NCI-H2196 treated with DMSO at 0.1 percent for 48 hours (cell line): ENCODE measurements around the gene HSPA6.
"Not testable (repeated sequence)": the region's sequence is repeated elsewhere in the genome, so short reads cannot be mapped to it uniquely, and the experiment has no call there.

Experiments
- DNase-seq: peaks from one replicate; lab custom pipeline; 2025; ENCODE audit not compliant: unreplicated experiment; lab: John Stamatoyannopoulos, UW

The HSPA6 gene

DNA sequence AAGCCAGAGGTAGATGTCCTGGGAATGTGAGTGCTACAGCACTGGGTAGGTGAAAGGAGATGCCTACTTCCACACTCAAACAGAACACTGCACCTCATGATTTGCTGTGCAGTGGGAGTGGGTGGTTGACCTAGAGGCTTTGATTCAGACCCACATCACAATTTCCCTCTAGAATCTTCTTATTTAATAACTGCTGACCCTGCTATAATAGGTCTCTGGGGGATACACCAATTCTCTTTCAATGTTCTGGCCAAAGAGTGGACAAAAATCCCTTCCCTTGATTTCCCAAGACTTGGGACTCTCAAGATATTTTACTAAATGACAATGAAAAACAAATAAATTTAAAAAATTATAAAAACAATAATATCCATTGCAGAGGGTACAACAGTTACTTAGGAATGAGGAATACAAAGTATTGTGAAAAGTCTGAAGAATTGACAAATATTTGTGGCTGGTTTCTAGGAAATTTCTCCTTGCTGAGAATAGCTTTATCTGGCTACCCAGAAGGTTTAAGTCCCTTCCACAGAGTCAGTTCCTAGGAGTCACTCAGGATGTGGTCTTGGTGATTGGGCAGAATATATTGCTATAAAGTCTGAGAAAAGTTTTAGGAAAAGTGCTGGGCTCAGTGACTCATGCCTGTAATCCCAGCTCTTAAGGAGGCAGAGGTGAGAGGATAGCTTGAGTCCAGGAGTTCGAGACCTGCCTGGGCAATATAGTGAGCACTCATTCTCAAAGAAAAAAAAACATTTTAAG is 21.5 kb upstream of the HSPA6 start:
- DNase-seq: no peak

DNA sequence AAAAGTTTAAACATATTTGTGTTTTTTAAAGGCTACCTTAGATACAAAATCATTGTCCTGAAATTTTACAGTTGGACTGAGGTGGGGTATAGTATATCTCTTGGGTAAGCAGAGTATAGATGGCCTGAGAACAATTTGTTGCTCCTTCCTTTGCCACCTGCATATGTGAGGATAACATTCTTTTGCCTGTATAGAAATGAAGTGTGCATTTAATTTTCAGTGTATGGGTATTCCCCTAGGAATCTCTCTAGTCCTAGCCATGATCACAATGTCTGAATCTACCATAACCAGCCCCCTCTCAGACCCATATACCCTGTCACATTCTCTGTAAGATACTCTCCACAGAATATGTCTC is 21.0 kb upstream of the HSPA6 start:
- DNase-seq: no peak

- no peak for DNase-seq
Measured at GRCh38 chr1:161505686-161506085, 18.7 kb upstream of the HSPA6 start.

GRCh38 chr1:161506336-161507223 is 17.8 kb upstream of the HSPA6 start:
- no peak for DNase-seq

GRCh38 chr1:161510477-161510876 is 13.9 kb upstream of the HSPA6 start:
- DNase-seq: no peak

DNA sequence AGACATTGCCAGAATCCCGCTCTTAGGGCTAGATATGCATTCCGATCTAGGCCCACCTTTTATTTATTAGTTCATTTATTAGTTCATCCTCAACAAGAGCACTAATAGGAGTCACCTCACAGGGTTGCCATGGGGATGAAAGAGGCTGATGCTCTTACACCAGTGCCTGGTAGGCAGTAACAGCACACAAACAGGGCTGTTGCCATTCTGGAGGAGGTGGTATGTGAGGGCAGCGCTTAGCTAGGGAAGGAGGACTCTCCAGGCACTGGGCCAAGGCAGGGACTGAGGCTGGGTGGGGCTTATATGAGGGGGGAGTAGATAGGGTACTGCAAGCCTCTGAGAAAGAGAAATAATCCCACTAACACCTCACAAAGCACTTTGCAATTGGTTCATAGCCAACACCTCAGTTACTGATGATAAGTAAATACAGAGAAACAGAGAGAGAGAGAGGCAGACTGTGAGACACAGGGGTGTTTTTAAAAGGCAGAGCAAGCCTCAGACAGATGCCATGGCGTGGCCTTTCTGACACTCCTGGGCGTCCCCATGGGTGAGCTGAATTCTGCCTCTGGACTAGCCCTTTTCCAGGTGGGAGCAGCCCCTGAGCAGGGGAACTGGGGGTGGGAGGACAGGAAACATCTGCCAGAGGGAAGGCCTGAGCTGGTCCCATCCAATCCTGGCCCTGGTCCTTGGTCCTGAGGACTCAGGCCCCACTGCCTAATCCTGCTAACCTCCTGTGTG is 13.2 kb upstream of the HSPA6 start:
- no peak for DNase-seq

DNA sequence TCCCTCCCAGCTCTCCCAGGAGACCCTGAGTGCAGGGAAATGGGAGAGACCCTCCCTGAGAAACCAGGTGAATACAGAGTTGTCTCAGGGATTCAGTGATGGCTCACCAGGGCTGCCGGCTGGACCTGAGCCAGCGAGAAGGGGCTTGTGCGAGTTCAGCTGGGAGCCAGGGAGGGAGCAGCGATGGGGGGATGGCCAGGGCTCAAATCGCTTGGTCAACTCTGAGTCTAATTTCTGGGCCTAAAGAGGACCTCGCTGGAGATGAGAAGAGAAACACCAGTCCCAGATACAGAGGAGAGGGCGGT is 12.6 kb upstream of the HSPA6 start:
- no peak for DNase-seq

DNA sequence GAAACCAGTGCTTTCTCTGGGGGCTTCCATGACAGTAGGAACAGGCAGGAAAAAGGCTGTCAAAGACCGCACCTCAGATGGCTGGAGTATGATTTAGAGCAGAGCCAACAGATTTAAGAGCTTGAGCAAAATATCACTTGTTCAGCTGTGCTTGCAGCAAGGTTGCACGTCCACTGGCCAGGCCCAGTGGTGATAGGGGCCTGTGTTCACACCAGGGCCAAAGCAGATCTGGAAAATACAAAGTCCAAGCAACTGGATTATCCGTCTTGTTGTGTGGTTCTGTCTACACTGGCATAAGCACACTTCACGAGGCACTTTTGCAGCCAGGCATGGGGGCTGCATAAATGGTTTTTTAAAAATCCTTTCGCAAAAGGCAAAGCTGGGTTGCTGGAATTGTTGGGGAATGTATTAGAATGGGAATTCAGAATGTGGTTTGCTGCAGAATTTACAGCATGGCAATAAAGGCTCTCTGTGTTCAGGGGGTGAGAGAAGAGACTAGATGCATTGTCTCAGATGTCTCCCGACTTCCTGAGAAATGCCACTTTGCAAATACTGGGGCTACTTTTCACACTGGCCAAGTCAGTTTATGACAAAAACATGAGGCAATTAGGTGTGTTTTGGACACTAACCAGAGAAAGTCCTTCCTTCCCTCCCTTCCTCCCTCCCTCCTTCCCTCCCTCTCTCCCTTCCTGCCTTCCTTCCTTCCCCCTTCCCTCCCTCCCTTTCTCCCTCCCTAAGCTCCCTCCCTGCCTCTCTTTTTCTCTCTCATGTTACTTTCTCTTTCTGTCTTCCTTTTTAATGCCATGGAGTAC is 11.5 kb upstream of the HSPA6 start:
- DNase-seq: not testable (repeated sequence)

DNA sequence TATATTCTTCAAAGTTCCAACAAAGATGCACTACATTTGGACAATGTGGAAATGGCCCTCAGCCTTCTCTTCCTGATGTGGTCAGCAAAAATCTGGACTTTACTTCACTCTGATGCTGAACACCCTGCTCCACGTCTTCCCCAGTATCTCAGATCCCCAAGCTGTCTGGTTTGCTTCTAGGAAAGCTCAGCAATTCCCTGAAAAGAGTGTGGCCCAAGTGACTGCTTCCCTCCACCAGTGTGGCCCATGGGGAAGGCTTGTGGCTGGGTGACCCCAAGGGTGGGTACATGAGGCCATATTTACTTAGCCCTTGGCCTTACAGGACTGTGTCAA is 10.9 kb upstream of the HSPA6 start:
- not testable (repeated sequence) for DNase-seq

DNA sequence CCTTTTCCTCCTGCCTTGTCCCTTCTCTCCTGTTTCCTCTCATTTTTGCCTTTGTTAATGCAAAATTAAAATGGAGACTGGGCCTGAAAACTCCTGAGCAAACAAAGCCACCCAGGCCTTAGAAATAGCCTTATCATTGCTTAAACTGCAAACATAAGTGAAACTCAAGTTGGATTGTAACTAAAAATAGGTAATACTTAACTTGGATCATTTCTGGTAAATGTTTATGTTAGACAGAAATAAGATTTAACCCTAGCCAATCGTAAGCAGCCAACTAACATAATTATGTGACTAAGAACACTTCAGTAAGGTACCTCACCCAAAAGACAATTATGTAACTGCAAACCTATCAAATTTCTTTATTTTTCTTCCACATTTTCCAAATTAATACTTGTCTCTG is 10.4 kb upstream of the HSPA6 start:
- DNase-seq: not testable (repeated sequence)

DNA sequence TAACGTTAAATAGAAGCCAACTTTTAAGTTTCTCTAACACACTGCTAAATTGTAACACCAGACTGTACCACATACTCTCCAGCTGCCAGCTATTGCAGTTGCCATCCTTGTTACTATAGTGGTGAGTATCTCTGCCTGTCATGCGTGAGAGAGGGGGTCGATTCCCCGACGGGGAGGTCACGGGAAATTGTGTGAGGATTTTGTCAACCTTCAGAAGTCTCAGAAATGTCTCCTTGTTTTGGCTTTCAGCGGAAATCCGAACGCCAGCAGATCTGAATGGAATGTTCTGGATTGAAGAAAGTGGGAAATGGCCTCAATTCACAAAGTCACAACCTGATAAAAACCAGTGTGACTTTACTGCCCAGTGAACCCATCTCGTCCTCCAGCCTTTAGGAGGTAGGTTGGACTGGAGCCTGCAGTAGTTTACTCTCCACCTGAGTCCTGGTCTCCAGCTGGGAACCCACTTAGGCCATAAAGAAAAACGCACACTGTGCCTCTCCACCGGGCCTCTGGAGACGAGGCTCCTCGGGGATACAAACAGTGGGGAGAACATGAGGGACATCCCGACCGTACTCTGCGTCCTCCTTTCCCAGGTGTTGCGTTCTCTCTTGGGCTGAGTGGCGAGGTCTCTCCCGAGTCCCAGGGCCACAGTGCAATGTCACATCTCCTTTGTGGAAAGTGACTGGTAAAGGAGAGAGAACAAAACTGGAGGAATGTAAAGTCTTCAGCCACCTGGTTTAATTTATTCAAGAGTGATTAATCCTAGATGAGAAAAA is 1.1 kb upstream of the HSPA6 start:
- not testable (repeated sequence) for DNase-seq

DNA sequence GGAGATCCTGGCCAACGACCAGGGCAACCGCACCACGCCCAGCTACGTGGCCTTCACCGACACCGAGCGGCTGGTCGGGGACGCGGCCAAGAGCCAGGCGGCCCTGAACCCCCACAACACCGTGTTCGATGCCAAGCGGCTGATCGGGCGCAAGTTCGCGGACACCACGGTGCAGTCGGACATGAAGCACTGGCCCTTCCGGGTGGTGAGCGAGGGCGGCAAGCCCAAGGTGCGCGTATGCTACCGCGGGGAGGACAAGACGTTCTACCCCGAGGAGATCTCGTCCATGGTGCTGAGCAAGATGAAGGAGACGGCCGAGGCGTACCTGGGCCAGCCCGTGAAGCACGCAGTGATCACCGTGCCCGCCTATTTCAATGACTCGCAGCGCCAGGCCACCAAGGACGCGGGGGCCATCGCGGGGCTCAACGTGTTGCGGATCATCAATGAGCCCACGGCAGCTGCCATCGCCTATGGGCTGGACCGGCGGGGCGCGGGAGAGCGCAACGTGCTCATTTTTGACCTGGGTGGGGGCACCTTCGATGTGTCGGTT is 477 bp downstream of the HSPA6 start:
- not testable (repeated sequence) for DNase-seq

GRCh38 chr1:161525321-161525720 is 981 bp downstream of the HSPA6 start:
- DNase-seq: not testable (repeated sequence)

DNA sequence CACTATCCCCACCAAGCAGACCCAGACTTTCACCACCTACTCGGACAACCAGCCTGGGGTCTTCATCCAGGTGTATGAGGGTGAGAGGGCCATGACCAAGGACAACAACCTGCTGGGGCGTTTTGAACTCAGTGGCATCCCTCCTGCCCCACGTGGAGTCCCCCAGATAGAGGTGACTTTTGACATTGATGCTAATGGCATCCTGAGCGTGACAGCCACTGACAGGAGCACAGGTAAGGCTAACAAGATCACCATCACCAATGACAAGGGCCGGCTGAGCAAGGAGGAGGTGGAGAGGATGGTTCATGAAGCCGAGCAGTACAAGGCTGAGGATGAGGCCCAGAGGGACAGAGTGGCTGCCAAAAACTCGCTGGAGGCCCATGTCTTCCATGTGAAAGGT is 1.6 kb downstream of the HSPA6 start:
- DNase-seq: not testable (repeated sequence)

GRCh38 chr1:161528550-161528949 is 4.2 kb downstream of the HSPA6 start:
- DNase-seq: not testable (repeated sequence)

DNA sequence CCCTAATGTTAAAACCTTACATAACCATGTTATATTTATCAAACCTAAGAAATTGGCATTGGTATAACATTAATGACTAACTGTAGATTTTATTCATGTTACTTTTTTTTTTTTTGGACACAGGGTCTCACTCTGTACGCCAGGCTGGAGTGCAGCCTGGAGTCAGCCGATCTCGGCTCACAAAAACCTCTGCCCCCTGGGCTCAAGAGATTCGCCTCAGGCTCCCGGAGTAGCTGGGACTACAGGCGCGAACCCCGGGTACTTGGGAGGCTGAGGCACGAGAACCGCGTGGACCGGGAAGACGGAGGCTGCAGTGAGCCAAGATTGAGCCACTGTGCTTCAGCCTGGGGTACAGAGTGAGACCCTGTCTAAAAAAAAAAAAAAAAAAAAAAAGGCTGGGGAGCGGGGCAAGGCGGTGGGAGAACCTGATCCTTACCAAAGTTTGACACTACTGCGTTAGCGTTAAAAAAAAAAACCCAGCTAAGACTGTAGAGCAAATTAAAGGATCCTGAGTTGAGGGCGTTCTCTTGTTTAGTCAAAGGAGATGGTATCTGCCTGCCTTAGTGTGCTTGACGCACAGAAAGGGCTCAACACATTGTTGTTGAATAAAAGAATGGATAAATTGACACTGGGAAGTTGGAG is 5.2 kb downstream of the HSPA6 start:
- not testable (repeated sequence) for DNase-seq

GRCh38 chr1:161530158-161530557 is 5.8 kb downstream of the HSPA6 start:
- DNase-seq: not testable (repeated sequence)

DNA sequence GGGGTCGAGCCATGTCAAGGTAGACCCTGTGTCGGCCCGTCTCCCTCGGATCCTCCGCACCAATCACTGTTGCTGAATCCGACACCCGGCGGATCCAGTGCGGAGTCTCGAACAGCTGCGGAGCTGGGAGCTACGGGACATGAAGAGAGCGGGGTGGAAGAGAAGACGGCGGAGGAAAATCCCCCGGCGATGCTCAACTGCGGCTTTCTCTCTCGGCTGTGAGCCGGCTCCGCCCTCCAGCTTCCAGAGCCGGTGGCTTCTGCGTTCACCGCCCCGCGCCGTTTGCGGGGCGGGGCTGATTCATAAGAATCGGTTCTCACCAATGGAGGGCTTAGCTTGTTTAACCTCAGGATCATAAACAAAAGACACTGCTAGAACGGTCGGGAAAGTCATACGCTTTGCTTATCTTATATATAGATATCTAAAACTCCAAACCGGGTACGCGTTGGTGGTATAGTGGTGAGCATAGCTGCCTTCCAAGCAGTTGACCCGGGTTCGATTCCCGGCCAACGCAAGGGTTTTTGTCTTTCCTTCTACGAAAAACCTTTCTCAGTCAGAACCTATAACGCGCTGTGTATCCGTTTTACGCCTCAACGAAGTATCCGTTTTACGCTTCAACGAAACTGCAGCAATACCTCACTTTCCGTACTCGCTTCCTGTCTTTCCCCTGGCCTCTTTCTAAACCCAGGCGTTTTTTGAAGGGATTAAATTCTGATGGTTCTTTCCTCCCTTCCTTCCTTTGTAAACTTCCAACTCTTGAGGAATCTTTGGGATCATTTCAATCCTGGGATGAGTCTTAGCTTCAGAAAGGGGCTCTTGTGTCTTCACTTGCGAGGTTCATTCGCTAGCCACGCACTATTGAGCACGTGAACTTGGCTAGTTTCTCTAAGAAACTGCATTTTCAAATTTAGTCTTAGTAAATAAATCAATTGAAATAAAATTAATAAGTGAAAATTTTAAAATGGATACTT is 6.6 kb downstream of the HSPA6 start:
- DNase-seq: peak; percentile 60
